ENCODE results near the gene KIF16B. TPM values are rescaled to one million over a fixed set of nuclear protein-coding genes. Genes with fewer than 3 reads are reported as not detected.

Gene KIF16B
- total and polyA plus RNA-seq, 10 of the 15 experiments (the other 5 are each of a cell fraction or from before 2014, with no cell fraction given) = 0.21 to 5.2 (median 3.0) TPM

DNA sequence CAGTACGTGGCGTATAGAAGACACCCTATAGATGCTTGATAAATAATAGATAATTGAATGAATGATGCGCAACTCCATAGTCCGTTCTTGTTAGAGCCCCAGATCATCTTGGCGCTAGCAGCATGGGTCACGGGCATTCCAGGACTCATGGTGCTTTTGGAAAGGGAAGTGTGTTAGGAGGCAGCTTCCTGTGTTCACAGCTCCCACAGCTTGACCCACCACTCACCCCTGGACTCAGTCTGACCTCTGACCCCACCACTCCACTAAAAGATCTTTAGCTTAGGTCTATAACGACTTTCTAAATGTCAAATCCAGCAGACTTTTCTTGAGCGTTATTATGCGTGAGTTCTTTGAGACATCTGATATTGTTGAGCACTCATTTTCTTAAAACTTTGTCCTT, 35.8 kb upstream of the KIF16B start (continued):
- TF ChIP-seq, protein P1, sequence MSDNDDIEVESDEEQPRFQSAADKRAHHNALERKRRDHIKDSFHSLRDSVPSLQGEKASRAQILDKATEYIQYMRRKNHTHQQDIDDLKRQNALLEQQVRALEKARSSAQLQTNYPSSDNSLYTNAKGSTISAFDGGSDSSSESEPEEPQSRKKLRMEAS (IDR thresholded peaks at IDR 0.05; ENCODE audit: low read depth, low read length) = no peak
- TF ChIP-seq KDM1A (IDR thresholded peaks at IDR 0.05; ENCODE audit: borderline replicate concordance) = no peak

DNA sequence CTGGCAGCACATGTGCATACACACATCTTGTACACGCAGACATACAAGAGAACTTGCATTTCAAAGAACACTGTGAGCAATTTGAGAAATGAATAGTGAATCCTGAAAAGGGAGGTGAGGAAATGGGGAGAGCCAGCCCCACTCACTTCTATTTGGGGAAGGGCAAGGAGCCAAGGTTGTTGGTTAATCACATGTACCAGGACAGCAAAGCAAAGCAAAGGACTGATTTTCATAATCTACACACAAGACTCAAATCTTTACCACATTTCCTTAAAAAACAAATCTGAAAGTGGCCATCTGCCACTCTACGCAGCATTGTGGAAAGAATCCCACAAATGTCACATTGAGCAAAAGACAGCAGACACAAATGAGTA, 35.0 kb upstream of the KIF16B start:
- ChIA-PET RAD21 (ENCODE audit: unreplicated experiment) (no interaction called here), CTCF (no interaction called here), POLR2A (no interaction called here), SMC1A (ENCODE audit: uncharacterized antibody, unreplicated experiment) (no interaction called here)
- FAIRE-seq (no peak), ATAC-seq (no peak), DNase-seq (ENCODE audit: low read depth, low spot score) (no peak)
- in situ Hi-C loops (cut with MboI) (no loop called here), intact Hi-C loops (cut with micrococcal nuclease; ENCODE audit: unreplicated experiment) (no loop called here)
- TF ChIP-seq FOS (IDR thresholded peaks at IDR 0.05; ENCODE audit: borderline replicate concordance, extremely low read depth, insufficient read length) (no peak), NR2F1 (conservative IDR thresholded peaks at IDR 0.05) (no peak), POLR2AphosphoS5 (IDR thresholded peaks at IDR 0.05; ENCODE audit: low read length) (no peak), NRF1 (conservative IDR thresholded peaks at IDR 0.05; ENCODE audit: low read depth, low read length) (no peak), CBX5 (IDR thresholded peaks at IDR 0.05; ENCODE audit: low read depth) (no peak), ZNF384 (IDR thresholded peaks at IDR 0.05; ENCODE audit: borderline replicate concordance, low read depth, low read length) (no peak), CHD2 (IDR thresholded peaks at IDR 0.05; ENCODE audit: borderline replicate concordance, low read depth, low read length) (no peak), BCL11A (IDR thresholded peaks at IDR 0.05; ENCODE audit: low read depth, low read length) (no peak), NFXL1 (IDR thresholded peaks at IDR 0.05; ENCODE audit: borderline replicate concordance) (no peak), RUNX3 (IDR thresholded peaks at IDR 0.05; ENCODE audit: low read length) (no peak), BMI1 (IDR thresholded peaks at IDR 0.05; ENCODE audit: borderline replicate concordance) (no peak), FOXM1 (IDR thresholded peaks at IDR 0.05; ENCODE audit: low read depth, low read length) (no peak), BRCA1 (IDR thresholded peaks at IDR 0.05; ENCODE audit: low read depth, low read length) (no peak), SREBF1 (IDR thresholded peaks at IDR 0.05; ENCODE audit: low read length) (no peak), NFYB (IDR thresholded peaks at IDR 0.05; ENCODE audit: insufficient read depth, low read depth, low read length) (no peak), STAT3 (IDR thresholded peaks at IDR 0.05; ENCODE audit: low read depth, low read length) (no peak)
- TF ChIP-seq, protein P2, sequence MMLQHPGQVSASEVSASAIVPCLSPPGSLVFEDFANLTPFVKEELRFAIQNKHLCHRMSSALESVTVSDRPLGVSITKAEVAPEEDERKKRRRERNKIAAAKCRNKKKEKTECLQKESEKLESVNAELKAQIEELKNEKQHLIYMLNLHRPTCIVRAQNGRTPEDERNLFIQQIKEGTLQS (IDR thresholded peaks at IDR 0.05; ENCODE audit: borderline replicate concordance, extremely low read depth, low read depth, low read length) = no peak
- TF ChIP-seq, protein P3, sequence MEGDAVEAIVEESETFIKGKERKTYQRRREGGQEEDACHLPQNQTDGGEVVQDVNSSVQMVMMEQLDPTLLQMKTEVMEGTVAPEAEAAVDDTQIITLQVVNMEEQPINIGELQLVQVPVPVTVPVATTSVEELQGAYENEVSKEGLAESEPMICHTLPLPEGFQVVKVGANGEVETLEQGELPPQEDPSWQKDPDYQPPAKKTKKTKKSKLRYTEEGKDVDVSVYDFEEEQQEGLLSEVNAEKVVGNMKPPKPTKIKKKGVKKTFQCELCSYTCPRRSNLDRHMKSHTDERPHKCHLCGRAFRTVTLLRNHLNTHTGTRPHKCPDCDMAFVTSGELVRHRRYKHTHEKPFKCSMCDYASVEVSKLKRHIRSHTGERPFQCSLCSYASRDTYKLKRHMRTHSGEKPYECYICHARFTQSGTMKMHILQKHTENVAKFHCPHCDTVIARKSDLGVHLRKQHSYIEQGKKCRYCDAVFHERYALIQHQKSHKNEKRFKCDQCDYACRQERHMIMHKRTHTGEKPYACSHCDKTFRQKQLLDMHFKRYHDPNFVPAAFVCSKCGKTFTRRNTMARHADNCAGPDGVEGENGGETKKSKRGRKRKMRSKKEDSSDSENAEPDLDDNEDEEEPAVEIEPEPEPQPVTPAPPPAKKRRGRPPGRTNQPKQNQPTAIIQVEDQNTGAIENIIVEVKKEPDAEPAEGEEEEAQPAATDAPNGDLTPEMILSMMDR (IDR thresholded peaks at IDR 0.05 in 2 of 3, conservative IDR thresholded peaks at IDR 0.05 in 1 of 3; ENCODE audit: control insufficient read depth in 2 of 3, extremely low read depth in 1 of 3, insufficient read depth in 1 of 3, low read depth in 3 of 3, low read length in 3 of 3) = no peak
- Histone ChIP-seq H4K20me1 (ENCODE audit: control insufficient read depth, insufficient read depth) (no peaks in the 10 kb centered on the region), H3K4me1 (ENCODE audit: control insufficient read depth, insufficient read depth, low read length) (no peaks in the 10 kb centered on the region), H2AFZ (ENCODE audit: control insufficient read depth, low read depth, low read length) (no peak overlapping the region), H3K27me3 (replicated peaks in 1 of 2; ENCODE audit: control insufficient read depth in 2 of 2, insufficient read depth in 2 of 2, low read length in 1 of 2) (no peaks in the 10 kb centered on the region), H3K4me3 (no peak overlapping the region), H3K79me2 (ENCODE audit: control insufficient read depth, insufficient read depth, low read length) (no peaks in the 10 kb centered on the region), H3K4me2 (ENCODE audit: control insufficient read depth, insufficient read depth) (no peak overlapping the region), H3K36me3 (ENCODE audit: control insufficient read depth in 2 of 2, insufficient read depth in 2 of 2, low read length in 1 of 2) (no peaks in the 10 kb centered on the region), H3K9ac (ENCODE audit: control insufficient read depth, insufficient read depth, low read length) (no peak overlapping the region), H3K27ac (ENCODE audit: control insufficient read depth, insufficient read depth) (no peak overlapping the region), H3K9me3 (replicated peaks; ENCODE audit: control insufficient read depth, insufficient read depth, low read length) (no peaks in the 10 kb centered on the region)
- BruUV-seq (replicated peaks) = no TSS peak
- WGBS (ENCODE audit: insufficient coverage, insufficient replicate concordance, low lambda C conversion rate, missing lambda C conversion rate) = 29% methylated on average over 2 of the region's 2 CpGs

Data from GM12878 (cell line).